ENCODE measurements around the gene IKBKG. TPM values are rescaled to one million over a fixed set of nuclear protein-coding genes. Genes with fewer than 3 reads are reported as not detected.

The IKBKG gene
- total RNA-seq, 1 donor: 17.1 TPM

GRCh38 chrX:154515090-154515965 lies 32.1 kb upstream of the IKBKG start:
- DNase-seq (ENCODE audit: low read depth): no peak

GRCh38 chrX:154515966-154516655 lies 31.3 kb upstream of the IKBKG start, which contains the start of gene FAM3A:
Gene FAM3A (minus strand): TSS chrX:154516232. CDS start chrX:154515772, 460 bp downstream.
- DNase-seq (ENCODE audit: low read depth): peak; percentile 84
- H3K4me3 ChIP-seq (ENCODE audit: low read depth, low read length): peak within 1 kb of the TSS; percentile 73

More at GRCh38 chrX:154515090-154515965, 32.1 kb upstream of the IKBKG start:
- peak overlapping the region; percentile 73 for H3K4me3 ChIP-seq (ENCODE audit: low read depth, low read length)
- no peak for TF ChIP-seq CTCF (IDR thresholded peaks at IDR 0.05; ENCODE audit: insufficient read depth, low read length)

GRCh38 chrX:154516656-154517100 lies 30.7 kb upstream of the IKBKG start:
- TF ChIP-seq CTCF (IDR thresholded peaks at IDR 0.05; ENCODE audit: insufficient read depth, low read length): no peak
- peak overlapping the region; percentile 54 for H3K4me3 ChIP-seq (ENCODE audit: low read depth, low read length)
- DNase-seq (ENCODE audit: low read depth): peak; percentile 88

More at GRCh38 chrX:154515966-154516655, 31.3 kb upstream of the IKBKG start, which contains the start of gene FAM3A:
- TF ChIP-seq CTCF (IDR thresholded peaks at IDR 0.05; ENCODE audit: insufficient read depth, low read length): no peak

- H3K4me3 ChIP-seq (ENCODE audit: low read depth, low read length): peak overlapping the region; percentile 18
- DNase-seq (ENCODE audit: low read depth): no peak
- TF ChIP-seq CTCF (IDR thresholded peaks at IDR 0.05; ENCODE audit: insufficient read depth, low read length): no peak
Observed at GRCh38 chrX:154517101-154517781, 30.2 kb upstream of the IKBKG start.

GRCh38 chrX:154519389-154519788 lies 28.0 kb upstream of the IKBKG start:
- no peak for DNase-seq (ENCODE audit: low read depth)
- TF ChIP-seq CTCF (IDR thresholded peaks at IDR 0.05; ENCODE audit: insufficient read depth, low read length): no peak
- no peak overlapping the region for H3K4me3 ChIP-seq (ENCODE audit: low read depth, low read length)
